ENCODE data around the gene CCDC92.

GRCh38 chr12:123956249-123956648, 16.4 kb downstream of the CCDC92 start:
- TF ChIP-seq POLR2A (IDR thresholded peaks at IDR 0.05; ENCODE audit: low read length) (no peak), JUN (IDR thresholded peaks at IDR 0.05) (no peak), EHMT2 (IDR thresholded peaks at IDR 0.05; ENCODE audit: low read depth) (no peak), CTCF (IDR thresholded peaks at IDR 0.05) (no peak), HDAC2 (IDR thresholded peaks at IDR 0.05) (no peak), EP300 (IDR thresholded peaks at IDR 0.05) (no peak), RNF2 (IDR thresholded peaks at IDR 0.05; ENCODE audit: borderline replicate concordance, low read depth) (no peak), CEBPB (IDR thresholded peaks at IDR 0.05) (no peak), GATA3 (IDR thresholded peaks at IDR 0.05; ENCODE audit: borderline replicate concordance) (no peak), NR3C1 (IDR thresholded peaks at IDR 0.05) (no peak)
- TF ChIP-seq, protein P1, sequence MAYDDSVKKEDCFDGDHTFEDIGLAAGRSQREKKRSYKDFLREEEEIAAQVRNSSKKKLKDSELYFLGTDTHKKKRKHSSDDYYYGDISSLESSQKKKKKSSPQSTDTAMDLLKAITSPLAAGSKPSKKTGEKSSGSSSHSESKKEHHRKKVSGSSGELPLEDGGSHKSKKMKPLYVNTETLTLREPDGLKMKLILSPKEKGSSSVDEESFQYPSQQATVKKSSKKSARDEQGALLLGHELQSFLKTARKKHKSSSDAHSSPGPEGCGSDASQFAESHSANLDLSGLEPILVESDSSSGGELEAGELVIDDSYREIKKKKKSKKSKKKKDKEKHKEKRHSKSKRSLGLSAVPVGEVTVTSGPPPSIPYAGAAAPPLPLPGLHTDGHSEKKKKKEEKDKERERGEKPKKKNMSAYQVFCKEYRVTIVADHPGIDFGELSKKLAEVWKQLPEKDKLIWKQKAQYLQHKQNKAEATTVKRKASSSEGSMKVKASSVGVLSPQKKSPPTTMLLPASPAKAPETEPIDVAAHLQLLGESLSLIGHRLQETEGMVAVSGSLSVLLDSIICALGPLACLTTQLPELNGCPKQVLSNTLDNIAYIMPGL (CRISPR knock-in tag; IDR thresholded peaks at IDR 0.05; ENCODE audit: borderline replicate concordance): no peak

Measured in A549 (cell line).